DLD1 (cell line): ENCODE data around the gene KLK2.

Experiments
- in situ Hi-C: cut with HindIII; loops from 2 replicates; pipeline ENCODE4 v1.10.0; 2017; ENCODE audit warnings: low sequenced_read_pairs

The KLK2 gene

GRCh38 chr19:50921426-50922316 lies 48.4 kb downstream of the KLK2 start:
- in situ Hi-C loops, result no loop called here

GRCh38 chr19:50922317-50922853 lies 49.1 kb downstream of the KLK2 start:
- in situ Hi-C loops, result no loop called here

- in situ Hi-C loops, result no loop called here
These were observed 51.3 kb downstream of the KLK2 start for GRCh38 chr19:50924586-50924985.

- in situ Hi-C loops, result no loop called here
These were observed 52.5 kb downstream of the KLK2 start for GRCh38 chr19:50925734-50926133.

GRCh38 chr19:50926144-50926543 lies 52.9 kb downstream of the KLK2 start:
- in situ Hi-C loops, result no loop called here

GRCh38 chr19:50928831-50929230 lies 55.6 kb downstream of the KLK2 start:
- in situ Hi-C loops, result no loop called here
